ENCODE results near the gene RBMY1A1. TPM values are rescaled to one million over a fixed set of nuclear protein-coding genes. Genes with fewer than 3 reads are reported as not detected.

The RBMY1A1 gene
- total and polyA plus RNA-seq, 10 donors = not detected

Other genes with a start within 250 kb of the RBMY1A1 start
- not detected for gene RBMY1B, start 23.5 kb upstream of the RBMY1A1 start, total RNA-seq
- gene RBMY1B, start 23.5 kb upstream of the RBMY1A1 start, polyA plus RNA-seq = not detected